Endothelial cell of umbilical vein (primary cell): Measurements from ENCODE around the gene ALK. TPM values are rescaled to one million over a fixed set of nuclear protein-coding genes. Genes with fewer than 3 reads are reported as not detected.

Experiments used
- BruUV-seq: library from RNA; stranded (reverse); fragments of 400-500 nt; replicated peaks from 2 replicates; lab custom pipeline; 2021; lab: Mats Ljungman, UMichigan
- CTCF ChIA-PET: fragments of 300-600, 350-600 bp; sonication (Branson Sonifier 250); formaldehyde crosslinking; loops from one replicate; lab custom pipeline; 2021; ENCODE audit warnings: antibody characterized with exemption, inconsistent platforms; lab: Charles Lee
- POLR2A ChIA-PET: fragments of 300-600, 350-600 bp; sonication (Branson Sonifier 250); formaldehyde crosslinking; loops from one replicate; lab custom pipeline; 2021; ENCODE audit warnings: antibody characterized with exemption, inconsistent platforms; lab: Charles Lee
- DNase-seq: peaks from one replicate; pipeline ENCODE4 v3.0.0-alpha.2; 2011; ENCODE audit warnings: low read depth, low spot score
- FAIRE-seq: peaks from 2 replicates; lab custom pipeline; 2011; peaks lifted over from hg19 to GRCh38; lab: Jason Lieb, UNC
- H2AFZ ChIP-seq: 2 replicates; pipeline ENCODE4 v1.6.0; 2012; ENCODE audit warnings: low read depth, low read length, control low read depth, inconsistent platforms
- H3K27ac ChIP-seq: 2 replicates; pipeline ENCODE4 v1.5.1; 2011; ENCODE audit warnings: low read depth, mild to moderate bottlenecking, control low read depth, low read length, moderate library complexity; ENCODE audit not compliant: insufficient read depth
- H3K27me3 ChIP-seq, 2 experiments: 2 replicates each; pipeline versions ENCODE4 v1.6.0 to v1.6.1; 2011; ENCODE audit warnings: low read length in 2 of 2, mixed read lengths in 1 of 2; ENCODE audit not compliant: control insufficient read depth in 2 of 2, insufficient read depth in 2 of 2
- H3K36me3 ChIP-seq, 2 experiments: 2 replicates in 1 of 2; 3 replicates in 1 of 2; pipeline ENCODE4 v1.5.1; 2011; ENCODE audit warnings: low read length in 2 of 2, mild to moderate bottlenecking in 1 of 2, moderate library complexity in 1 of 2; ENCODE audit not compliant: control insufficient read depth in 2 of 2, insufficient read depth in 2 of 2; ENCODE audit errors: extremely low read depth in 1 of 2
- H3K4me1 ChIP-seq: 3 replicates; pipeline ENCODE4 v1.5.1; 2011; ENCODE audit warnings: mild to moderate bottlenecking, low read length; ENCODE audit not compliant: control insufficient read depth, insufficient read depth; ENCODE audit errors: extremely low read depth
- H3K4me2 ChIP-seq: 2 replicates; pipeline ENCODE4 v1.6.1; 2011; ENCODE audit warnings: low read length, control low read depth, mixed read lengths; ENCODE audit not compliant: insufficient read depth
- H3K4me3 ChIP-seq, 3 experiments: fragments of 200-600 bp in 1 of 3; sonication (generic), shearing (Covaris generic) in 1 of 3; replicated peaks in 1 of 3; 2 replicates each; pipeline ENCODE4 v1.5.1; 2011 to 2016; ENCODE audit warnings: control low read depth in 3 of 3, low read length in 3 of 3, mild to moderate bottlenecking in 2 of 3, inconsistent platforms in 1 of 3, low read depth in 1 of 3, moderate library complexity in 1 of 3; ENCODE audit not compliant: insufficient read depth in 1 of 3
- H3K79me2 ChIP-seq: 2 replicates; pipeline ENCODE4 v1.6.0; 2012; ENCODE audit warnings: low read length, inconsistent platforms; ENCODE audit not compliant: control insufficient read depth, insufficient read depth
- H3K9ac ChIP-seq: replicated peaks from 2 replicates; pipeline ENCODE3; 2011; ENCODE audit warnings: low read length, control low read depth; ENCODE audit not compliant: insufficient read depth; ENCODE audit errors: extremely low read depth
- H3K9me1 ChIP-seq: replicated peaks from 3 replicates; pipeline ENCODE4 v1.6.0; 2011; ENCODE audit warnings: mild to moderate bottlenecking, low read length; ENCODE audit not compliant: control insufficient read depth, insufficient read depth; ENCODE audit errors: extremely low read depth
- H3K9me3 ChIP-seq: replicated peaks from 2 replicates; pipeline ENCODE4 v1.5.1; 2012; ENCODE audit warnings: low read length, inconsistent platforms; ENCODE audit not compliant: control insufficient read depth, insufficient read depth
- H4K20me1 ChIP-seq: replicated peaks from 2 replicates; pipeline ENCODE3; 2011; ENCODE audit warnings: mild to moderate bottlenecking, low read length; ENCODE audit not compliant: control insufficient read depth, insufficient read depth; ENCODE audit errors: extremely low read depth
- CTCF ChIP-seq, 2 donors: IDR thresholded peaks; 1 replicate in 1 of 2; 2 replicates in 1 of 2; pipeline ENCODE4 v1.5.1; 2011; ENCODE audit warnings: low read length in 2 of 2, mild to moderate bottlenecking in 2 of 2, moderate library complexity in 2 of 2, control low read depth in 1 of 2, inconsistent platforms in 1 of 2, low read depth in 1 of 2; ENCODE audit not compliant: insufficient read depth in 1 of 2; ENCODE audit errors: extremely low read depth in 1 of 2
- EZH2 ChIP-seq: IDR thresholded peaks from 2 replicates; pipeline ENCODE4 v1.6.1; 2012; ENCODE audit warnings: borderline replicate concordance, low read depth, mild to moderate bottlenecking, moderate library complexity, low read length, inconsistent platforms; ENCODE audit not compliant: severe bottlenecking
- FOS ChIP-seq: IDR thresholded peaks from 2 replicates; pipeline ENCODE4 v1.6.1; 2011; ENCODE audit warnings: mild to moderate bottlenecking, low read length, moderate library complexity, borderline replicate concordance; ENCODE audit not compliant: insufficient read depth
- GATA2 ChIP-seq: IDR thresholded peaks from 2 replicates; pipeline ENCODE4 v1.7.0; 2011; ENCODE audit warnings: low read depth, mild to moderate bottlenecking, moderate library complexity, mixed read lengths, low read length; ENCODE audit not compliant: insufficient read length, insufficient read depth
- JUN ChIP-seq: IDR thresholded peaks from 2 replicates; pipeline ENCODE4 v1.6.1; 2011; ENCODE audit warnings: borderline replicate concordance, low read depth; ENCODE audit not compliant: insufficient read length, insufficient read depth
- MAX ChIP-seq: IDR thresholded peaks from 2 replicates; pipeline ENCODE4 v1.6.1; 2011; ENCODE audit not compliant: insufficient read depth, insufficient read length
- MYC ChIP-seq: IDR thresholded peaks from one replicate; pipeline ENCODE4 v1.6.1; 2011; ENCODE audit warnings: mild to moderate bottlenecking, low read depth, low read length
- POLR2A ChIP-seq: IDR thresholded peaks from 2 replicates; pipeline ENCODE4 v1.6.1; 2012; ENCODE audit warnings: low read depth, mild to moderate bottlenecking, control low read depth, low read length
- POLR2AphosphoS5 ChIP-seq: IDR thresholded peaks from 2 replicates; pipeline ENCODE4 v1.6.1; 2012; ENCODE audit warnings: low read depth, mild to moderate bottlenecking, control low read depth, low read length, moderate library complexity; ENCODE audit not compliant: insufficient read depth
- dilution Hi-C: fragments of 300-500 bp; cut with MboI; formaldehyde crosslinking; loops from one replicate; pipeline ENCODE4 v1.15.0; 2019; ENCODE audit warnings: low sequenced_read_pairs; ENCODE audit not compliant: extremely low pct_ligation_motif_present
- intact Hi-C: fragments of 100-400 bp; cut with micrococcal nuclease; formaldehyde crosslinking; loops from one replicate; pipeline ENCODE4 v1.10.0; 2022
- polyA plus RNA-seq, 4 experiments: library from polyadenylated mRNA; depleted of rRNA in 3 of 4; stranded (reverse) in 3 of 4; unstranded in 1 of 4; fragments of >200 nt; gene quantifications; 2 replicates each; pipeline versions ENCODE4 v1.2.1 to v1.2.3, GENCODE V29; 2011 to 2012; ENCODE audit warnings: missing spikeins in 1 of 4
- total RNA-seq: library from RNA; stranded (reverse); gene quantifications from 2 replicates; pipeline ENCODE4 v1.2.3, GENCODE V29; 2021

ALK gene
- total and polyA plus RNA-seq, 2 donors (not counting 3 experiments of a cell fraction or from before 2014, with no cell fraction given) = not detected

GRCh38 chr2:29567906-29568520 lies 353.4 kb downstream of the ALK start:
- Histone ChIP-seq H3K27ac (no peak overlapping the region), H3K27me3 (no peaks in the 10 kb centered on the region), H3K9me1 (no peaks in the 10 kb centered on the region), H3K9me3 (no peaks in the 10 kb centered on the region), H3K9ac (no peak overlapping the region), H3K4me3 (no peak overlapping the region), H4K20me1 (no peaks in the 10 kb centered on the region), H3K79me2 (no peaks in the 10 kb centered on the region), H3K36me3 (no peaks in the 10 kb centered on the region), H3K4me1 (no peaks in the 10 kb centered on the region), H3K4me2 (no peak overlapping the region), H2AFZ (no peak overlapping the region)
- CTCF ChIA-PET = no interaction called here
- POLR2A ChIA-PET = no interaction called here
- TF ChIP-seq JUN = no peak
- TF ChIP-seq GATA2 = no peak
- no peak for TF ChIP-seq FOS
- no peak for TF ChIP-seq MYC
- TF ChIP-seq MAX = no peak
- TF ChIP-seq CTCF (IDR thresholded peaks at IDR 0.05; ENCODE audit: extremely low read depth in 1 of 2, insufficient read depth in 1 of 2, low read depth in 1 of 2, low read length in 2 of 2) = no peak
- no peak for TF ChIP-seq EZH2
- no peak for TF ChIP-seq POLR2AphosphoS5
- no peak for TF ChIP-seq POLR2A
- intact Hi-C loops = no loop called here
- BruUV-seq = no TSS peak
- DNase-seq (no peak), FAIRE-seq (no peak)
- dilution Hi-C loops = no loop called here
